HG03095 (cell line): ENCODE results near the gene THNSL1.

ENCODE experiments used
- ATAC-seq: cut with Tn5 transposase; IDR thresholded peaks from one replicate; pipeline ENCODE4 v1.9.1; 2021; ENCODE audit warnings: moderate library complexity; ENCODE audit not compliant: unreplicated experiment

Gene THNSL1

DNA sequence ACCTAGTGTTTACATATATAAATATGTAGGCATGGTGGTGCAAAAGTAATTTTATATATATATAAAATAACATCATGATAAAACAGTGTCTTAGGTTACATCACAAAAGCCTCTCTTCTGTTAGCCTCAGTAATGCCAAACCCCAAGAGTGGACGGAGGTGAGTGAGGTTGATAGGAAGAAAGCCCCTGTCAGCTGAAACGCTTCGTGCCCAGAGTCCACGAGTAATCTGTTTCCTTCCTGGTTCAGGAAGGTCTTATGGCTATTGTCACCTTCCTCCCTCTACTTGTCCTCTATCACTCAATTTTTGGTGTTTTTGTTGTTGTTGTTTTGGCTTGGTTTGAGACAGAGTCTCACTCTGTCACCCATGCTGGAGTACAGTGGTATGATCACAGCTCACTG is 41.5 kb downstream of the THNSL1 start:
- ATAC-seq = no peak

DNA sequence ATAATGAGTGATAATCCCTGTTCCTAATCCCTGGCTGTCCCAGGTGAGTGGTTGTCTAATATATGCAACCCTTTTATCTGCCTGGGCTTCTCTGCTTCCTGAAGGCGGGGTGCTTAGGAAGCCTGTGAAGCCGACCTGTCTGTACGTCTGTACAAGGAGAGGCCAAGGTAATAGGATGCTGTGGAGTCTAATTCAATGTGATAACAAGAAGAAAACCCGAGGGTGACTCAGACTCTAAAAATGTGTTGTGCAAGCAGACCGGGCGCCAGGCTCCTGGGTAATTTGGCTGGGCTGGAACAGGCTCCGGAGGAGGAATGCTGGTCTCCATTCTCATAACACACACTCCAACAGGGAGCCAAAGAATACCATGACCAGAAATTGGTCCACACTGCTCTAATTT is 43.6 kb downstream of the THNSL1 start:
- ATAC-seq = no peak

DNA sequence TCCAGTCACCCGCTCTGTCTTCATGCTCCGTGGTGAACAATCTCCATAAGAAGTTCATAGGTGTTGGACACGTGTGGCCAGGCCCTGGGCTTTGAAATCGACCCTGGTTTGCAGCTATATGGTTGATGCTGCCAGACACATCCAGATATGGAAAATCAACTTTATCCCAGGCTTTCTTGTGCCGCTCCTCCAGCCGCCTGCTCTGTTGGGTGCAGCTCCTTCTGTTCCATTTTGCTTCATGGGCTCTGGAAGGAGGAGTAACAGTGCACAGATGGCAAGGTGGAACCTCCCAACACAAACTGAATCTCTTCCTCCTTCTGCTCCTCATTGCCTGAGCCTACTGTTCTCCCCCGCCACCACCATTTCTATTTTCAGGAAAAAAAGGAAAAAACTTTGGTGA is 44.7 kb downstream of the THNSL1 start:
- ATAC-seq = no peak

DNA sequence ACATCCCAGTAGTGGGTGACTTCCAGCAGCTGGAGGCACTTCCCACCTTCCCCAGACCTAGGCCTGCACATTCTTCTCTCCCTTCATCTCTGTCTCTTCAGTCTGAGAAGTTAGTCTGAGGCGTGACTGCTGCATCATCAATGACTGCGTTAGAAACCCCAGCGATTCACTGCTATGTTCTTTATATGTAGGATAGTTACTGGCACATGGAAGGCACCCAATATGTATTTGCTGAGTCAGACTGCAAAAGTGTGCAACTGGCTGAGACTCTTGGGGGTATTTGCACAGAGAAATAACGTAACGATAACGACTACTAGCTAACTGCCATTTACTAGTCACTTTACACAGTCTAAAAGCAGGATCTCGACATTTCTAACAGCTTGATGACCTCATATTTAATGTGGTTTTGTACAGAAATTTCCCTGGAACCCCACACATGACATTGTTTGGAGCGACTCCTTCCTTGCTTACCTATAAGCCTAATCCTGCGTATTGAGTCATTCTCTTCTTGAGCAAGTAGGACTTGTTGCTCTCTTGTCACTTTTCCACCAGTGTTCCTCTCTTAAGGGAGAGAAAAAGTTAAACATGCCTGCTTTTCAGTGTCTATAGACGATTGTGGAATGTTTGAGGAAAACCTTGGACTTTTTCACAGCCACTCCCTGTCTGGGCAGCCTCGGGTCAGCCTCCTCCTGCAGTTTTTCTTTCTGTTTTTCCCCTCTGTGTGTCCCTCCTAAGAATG is 45.5 kb downstream of the THNSL1 start:
- ATAC-seq = no peak

DNA sequence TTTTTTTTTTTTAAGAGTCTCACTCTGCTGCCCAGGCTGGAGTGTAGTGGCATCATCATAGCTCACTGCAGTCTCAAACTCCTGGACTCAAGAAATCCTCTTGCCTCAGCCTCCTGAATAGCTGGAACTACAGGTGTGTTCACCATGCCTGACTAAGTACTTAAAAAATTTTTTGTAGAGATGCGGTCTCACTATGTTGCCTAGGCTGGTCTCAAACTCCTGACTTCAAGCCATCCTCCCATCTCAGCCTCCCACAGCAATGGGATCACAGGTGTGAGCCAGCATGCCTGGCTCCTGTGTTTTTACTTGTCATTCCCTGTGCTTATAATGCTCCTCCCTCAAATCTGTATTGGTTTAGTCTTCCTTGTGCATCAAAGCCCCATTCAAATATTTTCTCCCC is 46.7 kb downstream of the THNSL1 start:
- ATAC-seq = no peak

DNA sequence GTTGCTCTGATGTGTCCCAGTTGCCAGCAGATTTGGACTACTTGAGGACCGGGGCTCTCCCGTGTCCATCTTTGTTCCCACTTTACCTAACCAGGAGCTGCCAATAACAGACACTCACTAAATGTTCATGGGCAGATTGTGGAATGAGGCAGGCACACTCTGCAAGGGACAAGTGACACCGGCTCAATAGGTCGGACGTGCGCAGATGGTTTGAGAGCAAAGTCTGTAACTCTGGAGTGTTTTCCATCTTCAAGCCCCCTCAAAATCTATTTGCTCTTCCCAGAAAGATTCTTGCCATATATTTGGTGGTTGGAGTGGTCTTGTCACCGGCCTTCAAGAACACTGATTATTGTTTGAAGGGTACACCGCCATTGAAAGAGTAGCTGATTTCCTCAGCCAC is 47.2 kb downstream of the THNSL1 start:
- ATAC-seq = no peak

DNA sequence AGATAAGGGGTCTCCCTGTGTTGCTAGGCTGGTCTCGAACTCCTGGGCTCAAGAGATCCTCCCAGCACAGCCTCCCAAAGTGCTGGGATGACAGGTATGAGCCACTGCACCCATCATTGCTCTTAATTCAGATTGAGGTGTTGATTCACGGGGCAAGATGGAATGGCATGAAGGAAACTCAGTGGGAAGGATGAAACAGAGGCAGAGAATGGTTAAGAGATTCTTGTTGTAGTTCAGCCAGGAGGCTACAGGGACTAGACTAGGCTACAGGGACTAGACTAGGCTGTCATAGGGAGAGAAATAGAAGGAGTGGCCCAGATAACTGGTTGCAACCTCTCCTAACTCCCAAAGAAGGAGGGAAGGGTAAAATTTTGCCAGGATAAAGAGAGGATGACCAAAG is 48.0 kb downstream of the THNSL1 start:
- ATAC-seq = no peak

DNA sequence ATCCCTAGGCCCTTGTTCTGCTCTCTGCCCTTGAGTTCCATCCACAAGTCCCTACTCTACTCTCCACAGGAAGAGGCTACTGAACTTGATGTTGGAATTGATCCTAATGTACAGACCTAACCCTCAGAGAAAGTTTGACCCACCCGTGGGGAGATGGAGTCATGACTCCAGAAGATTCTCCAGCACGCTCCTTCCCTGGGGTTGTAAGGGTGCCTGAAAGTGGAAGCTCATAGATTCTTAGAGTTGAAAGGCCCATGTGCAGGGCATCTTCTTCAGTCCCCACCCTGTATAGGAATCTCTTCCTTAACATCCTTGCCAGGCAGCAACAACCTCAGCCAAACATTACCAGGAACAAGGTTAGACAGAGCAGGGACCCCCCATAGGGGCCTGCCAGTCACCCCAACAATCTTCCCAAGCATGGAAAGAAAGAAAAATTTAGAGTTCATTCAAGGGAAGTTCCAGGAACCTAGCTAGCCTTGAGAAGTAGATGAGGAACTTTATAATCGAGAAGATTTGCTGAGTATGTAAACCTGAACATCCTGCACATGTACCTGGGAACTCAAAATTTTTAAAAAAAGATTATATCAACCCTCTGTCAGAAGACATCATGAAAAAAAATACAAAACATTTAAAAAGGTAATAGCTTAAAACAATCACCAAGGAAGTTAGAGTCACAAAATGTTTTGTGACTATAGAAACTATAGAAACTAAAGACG is 49.5 kb downstream of the THNSL1 start:
- ATAC-seq = no peak

DNA sequence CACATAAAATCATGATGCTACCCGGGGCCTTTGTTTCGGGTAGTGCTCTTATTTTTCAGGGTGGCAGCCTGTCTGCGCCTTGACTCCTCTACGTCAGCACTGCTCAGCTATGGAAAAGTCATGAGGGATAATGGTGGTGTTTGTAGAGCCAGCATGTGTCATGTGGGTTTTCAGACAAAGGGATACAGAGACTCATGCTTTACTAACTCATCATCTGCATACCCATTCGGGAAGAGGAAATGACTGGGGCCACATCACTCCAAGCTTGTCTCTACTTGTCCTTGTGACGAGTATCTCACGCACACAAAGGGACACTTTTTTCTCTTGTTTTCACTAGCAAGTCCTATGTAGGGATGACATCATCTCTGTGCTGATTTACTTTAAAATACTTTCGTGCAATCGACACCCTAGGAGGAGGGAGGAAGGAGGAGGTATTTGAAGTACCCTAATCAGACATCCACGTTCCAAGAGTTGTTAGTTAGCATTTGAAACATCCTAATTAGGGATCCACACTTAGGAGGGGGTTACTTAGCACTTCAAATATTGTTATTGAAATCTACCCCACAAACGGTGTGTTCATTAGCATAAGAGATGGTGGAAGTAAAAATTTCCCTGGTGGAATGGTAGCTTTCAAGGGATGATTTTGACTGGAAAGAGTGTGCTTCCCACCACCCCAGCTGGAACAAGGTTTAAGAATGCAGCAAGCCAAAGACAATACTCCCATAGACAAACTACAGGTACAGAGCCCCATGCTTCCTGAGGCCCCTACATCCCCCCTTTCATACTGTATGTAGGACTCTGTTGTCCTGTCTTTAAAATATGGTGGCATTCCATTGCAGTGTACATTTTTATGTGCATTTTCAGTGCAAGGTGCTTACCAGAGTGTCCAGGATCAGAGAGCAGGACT is 52.0 kb downstream of the THNSL1 start:
- no peak for ATAC-seq

DNA sequence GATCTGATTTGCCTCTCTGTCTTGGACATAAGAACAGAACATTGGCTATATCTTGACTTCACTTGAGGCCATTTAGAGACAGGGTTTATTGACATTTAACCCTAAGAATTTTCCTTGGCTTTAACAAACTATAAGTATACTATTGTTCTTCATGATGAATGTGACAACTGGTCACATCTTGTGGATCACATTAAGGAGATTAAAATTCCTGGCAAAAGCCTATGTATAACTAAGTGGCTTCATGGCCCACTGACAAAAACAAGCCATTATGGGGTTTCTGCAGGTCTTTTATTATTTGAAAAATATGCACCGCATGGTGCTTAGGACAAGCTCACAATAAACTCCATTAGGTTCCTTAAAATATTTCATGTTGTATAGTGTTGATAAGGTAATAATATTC is 54.8 kb downstream of the THNSL1 start:
- no peak for ATAC-seq

DNA sequence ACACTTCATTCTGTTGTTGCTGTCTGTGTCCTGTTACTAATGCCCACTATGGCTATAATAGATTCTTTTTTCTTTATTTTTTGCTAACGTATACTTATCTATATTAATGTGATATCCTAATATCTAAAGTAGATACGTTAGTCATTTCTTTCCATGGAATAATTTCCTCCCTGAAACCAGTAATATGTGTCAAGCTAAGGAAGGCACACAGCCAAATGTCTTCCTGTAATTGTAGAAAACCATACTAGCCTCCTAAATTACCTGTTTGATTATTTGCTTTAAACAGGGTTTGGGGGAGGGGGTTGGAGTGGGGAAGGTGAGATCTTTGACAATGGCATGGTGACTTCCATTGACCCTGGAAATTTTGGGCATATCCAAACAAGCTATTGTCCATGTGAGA is 56.4 kb downstream of the THNSL1 start:
- no peak for ATAC-seq

DNA sequence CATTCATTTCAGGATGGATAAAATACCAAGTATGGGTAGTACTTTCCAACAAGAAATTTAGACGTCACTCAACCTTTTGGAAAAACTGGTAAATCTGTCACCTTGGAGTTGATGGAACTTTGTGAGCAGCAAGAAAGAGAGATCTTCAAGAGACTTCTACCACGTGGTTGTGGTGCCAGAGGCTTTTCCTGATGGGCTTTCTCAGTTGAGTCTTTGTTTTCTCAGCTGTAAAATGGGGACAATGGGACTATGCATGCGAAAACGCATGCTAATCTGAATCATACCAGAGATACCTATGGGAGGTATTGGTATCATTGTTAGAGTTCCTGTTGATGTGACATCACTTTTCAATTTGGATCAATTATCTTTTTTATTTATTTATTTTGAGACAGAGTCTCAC is 59.4 kb downstream of the THNSL1 start:
- ATAC-seq = no peak
